K562 (cell line): Measurements from ENCODE around the gene TMEM164. TPM values are rescaled to one million over a fixed set of nuclear protein-coding genes. Genes with fewer than 3 reads are reported as not detected.

Source experiments
- ATAC-seq: fragments of 200-7000 bp; cut with Tn5 transposase; 3 replicates; pipeline ENCODE4 v1.9.1; 2020; ENCODE audit warnings: moderate library complexity
- BruUV-seq: library from RNA; stranded (reverse); fragments of 400-500 nt; replicated peaks from 2 replicates; lab custom pipeline; 2021; lab: Mats Ljungman, UMichigan
- CTCF ChIA-PET: fragments of 300-600 bp; formaldehyde crosslinking; extraction: SDS; loops from one replicate; lab custom pipeline; 2021; ENCODE audit warnings: low intra/inter-chr PET ratio; lab: Yijun Ruan, JAX
- POLR2A ChIA-PET: fragments of 300-600, 350-650 bp; sonication (Branson Sonifier 250); formaldehyde crosslinking; extraction: SDS; loops from one replicate; lab custom pipeline; 2021; ENCODE audit warnings: antibody characterized with exemption, inconsistent platforms; lab: Yijun Ruan, JAX
- DNase-seq, 4 experiments: peaks; one replicate each; pipeline versions ENCODE4 v3.0.0 to v3.0.0-alpha.2; 2011 to 2018; ENCODE audit warnings: low spot score in 3 of 4, mixed read lengths in 3 of 4; ENCODE audit errors: extremely low read depth in 1 of 4
- FAIRE-seq: peaks from 2 replicates; lab custom pipeline; 2011; peaks lifted over from hg19 to GRCh38; lab: Jason Lieb, UNC
- H2AFZ ChIP-seq: 2 replicates; pipeline ENCODE4 v1.6.0; 2011; ENCODE audit warnings: low read depth, low read length, control low read depth, inconsistent platforms
- H3K27ac ChIP-seq: fragments of 200-600 bp; 3 replicates; pipeline ENCODE4 v1.8.0; 2011; ENCODE audit warnings: low read depth, mild to moderate bottlenecking, control low read depth, inconsistent platforms, low read length, moderate library complexity, mixed read lengths; ENCODE audit errors: extremely low read depth
- H3K27me3 ChIP-seq, 2 experiments: fragments of 300-600 bp in 1 of 2; 2 replicates in 1 of 2; 3 replicates in 1 of 2; pipeline versions ENCODE4 v1.6.0 to v1.8.0; 2011; ENCODE audit warnings: inconsistent platforms in 2 of 2, low read length in 2 of 2, mild to moderate bottlenecking in 1 of 2, mixed read lengths in 1 of 2, moderate library complexity in 1 of 2; ENCODE audit not compliant: control insufficient read depth in 2 of 2, insufficient read depth in 2 of 2
- H3K36me3 ChIP-seq: fragments of 300-600 bp; 3 replicates; pipeline ENCODE4 v1.8.0; 2011; ENCODE audit warnings: mild to moderate bottlenecking, low read length, inconsistent platforms; ENCODE audit not compliant: control insufficient read depth, insufficient read depth
- H3K4me1 ChIP-seq, 2 experiments: fragments of 200-600 bp in 1 of 2; replicated peaks in 1 of 2; 2 replicates in 1 of 2; 3 replicates in 1 of 2; pipeline versions ENCODE4 v1.5.1 to v1.8.0; 2011; ENCODE audit warnings: inconsistent platforms in 2 of 2, low read length in 2 of 2, mild to moderate bottlenecking in 1 of 2, mixed read lengths in 1 of 2, moderate library complexity in 1 of 2; ENCODE audit not compliant: control insufficient read depth in 2 of 2, insufficient read depth in 2 of 2
- H3K4me2 ChIP-seq: 2 replicates; pipeline ENCODE4 v1.6.1; 2011; ENCODE audit warnings: low read length, control low read depth, inconsistent platforms, mixed read lengths; ENCODE audit not compliant: insufficient read depth
- H3K4me3 ChIP-seq: fragments of 200-600 bp; sonication (generic), shearing (Covaris generic); 2 replicates; pipeline ENCODE4 v1.5.1; 2016; ENCODE audit warnings: control low read depth, inconsistent platforms
- H3K79me2 ChIP-seq: fragments of 200-600 bp; 3 replicates; pipeline ENCODE4 v1.8.0; 2011; ENCODE audit warnings: low read length, inconsistent platforms; ENCODE audit not compliant: control insufficient read depth, insufficient read depth
- H3K9ac ChIP-seq, 2 experiments: 2 replicates each; pipeline versions ENCODE4 v1.6.0 to v1.6.1; 2011; ENCODE audit warnings: low read depth in 2 of 2, low read length in 2 of 2, control low read depth in 1 of 2, inconsistent platforms in 1 of 2, mild to moderate bottlenecking in 1 of 2, mixed read lengths in 1 of 2; ENCODE audit not compliant: insufficient read depth in 1 of 2
- H3K9me1 ChIP-seq: one replicate; pipeline ENCODE4 v1.6.0; 2011; ENCODE audit warnings: inconsistent platforms, mild to moderate bottlenecking, low read length, moderate library complexity; ENCODE audit not compliant: control insufficient read depth, insufficient read depth
- H3K9me3 ChIP-seq: replicated peaks from 2 replicates; pipeline ENCODE4 v1.5.1; 2011; ENCODE audit warnings: low read depth, low read length, inconsistent platforms; ENCODE audit not compliant: control insufficient read depth, insufficient read depth
- H4K20me1 ChIP-seq: replicated peaks from 2 replicates; pipeline ENCODE4 v1.6.1; 2011; ENCODE audit warnings: low read length, inconsistent platforms, mixed read lengths; ENCODE audit not compliant: control insufficient read depth, insufficient read depth
- BRF1 ChIP-seq: IDR thresholded peaks from 3 replicates; pipeline ENCODE4 v1.6.1; 2011; ENCODE audit warnings: borderline replicate concordance, mild to moderate bottlenecking; ENCODE audit not compliant: insufficient read length; ENCODE audit errors: extremely low read depth
- CBFA2T2 ChIP-seq: fragments of 450-650 bp; conservative IDR thresholded peaks from 2 replicates; pipeline ENCODE4 v1.6.1; 2017; ENCODE audit warnings: mild to moderate bottlenecking
- CHAMP1 ChIP-seq: fragments of 450-650 bp; IDR thresholded peaks from 2 replicates; pipeline ENCODE4 v1.6.1; 2016; ENCODE audit warnings: mild to moderate bottlenecking
- CREB1 ChIP-seq, 2 experiments: sonication (generic) in 1 of 2; formaldehyde crosslinking in 1 of 2; IDR thresholded peaks; 2 replicates each; pipeline versions ENCODE4 v1.6.1 to v1.8.0; 2012 to 2022; ENCODE audit warnings: inconsistent platforms in 1 of 2, mild to moderate bottlenecking in 1 of 2, missing genetic modification reagents in 1 of 2, moderate library complexity in 1 of 2
- FOXO4 ChIP-seq: fragments of 450-650 bp; formaldehyde crosslinking; IDR thresholded peaks from 2 replicates; pipeline ENCODE4 v1.4.0; 2020; ENCODE audit warnings: mild to moderate bottlenecking, moderate library complexity
- HDAC6 ChIP-seq: IDR thresholded peaks from 2 replicates; pipeline ENCODE4 v1.6.1; 2012; ENCODE audit warnings: low read depth, mild to moderate bottlenecking, control low read depth, inconsistent platforms, low read length, moderate library complexity
- HNRNPH1 ChIP-seq: fragments of 200-400 bp; formaldehyde crosslinking; optimal IDR thresholded peaks from 2 replicates; pipeline ENCODE3; 2017; ENCODE audit warnings: low read depth, mild to moderate bottlenecking, low read length, moderate library complexity
- KLF10 ChIP-seq: fragments of 250-450 bp; sonication (Bioruptor Pico); IDR thresholded peaks from 2 replicates; pipeline ENCODE4 v1.6.1; 2021; ENCODE audit warnings: matching md5 sums
- MEF2D ChIP-seq: conservative IDR thresholded peaks from 2 replicates; pipeline ENCODE4 v1.6.1; 2016; ENCODE audit warnings: low read depth, missing genetic modification characterization, missing compliant biosample characterization
- RBM15 ChIP-seq: fragments of 200-400 bp; formaldehyde crosslinking; IDR thresholded peaks from 2 replicates; pipeline ENCODE4 v1.6.1; 2018; ENCODE audit warnings: mild to moderate bottlenecking, low read length, moderate library complexity; ENCODE audit not compliant: insufficient read depth
- ZNF512 ChIP-seq: IDR thresholded peaks from 2 replicates; pipeline ENCODE4 v1.6.1; 2016; ENCODE audit warnings: missing genetic modification characterization, missing compliant biosample characterization
- ZNF561 ChIP-seq: fragments of 450-650 bp; formaldehyde crosslinking; conservative IDR thresholded peaks from 2 replicates; pipeline ENCODE4 v1.4.0; 2020; ENCODE audit warnings: mild to moderate bottlenecking, moderate library complexity
- in situ Hi-C: fragments of 300-500 bp; cut with MboI; formaldehyde crosslinking; loops from 4 replicates; pipeline ENCODE4 v1.15.0; 2018; ENCODE audit warnings: inconsistent platforms, mixed read lengths
- intact Hi-C: fragments of 100-400 bp; cut with micrococcal nuclease; formaldehyde crosslinking; loops from 2 replicates; pipeline ENCODE4 v1.14.2; 2022
- polyA plus RNA-seq, 8 experiments: library from polyadenylated mRNA; depleted of rRNA in 4 of 8; stranded (reverse) in 5 of 8; unstranded in 3 of 8; fragments of >200 nt; fragmentation: Nextera tagmentation in 2 of 8; fragmentation: Illumina TruSeq in 1 of 8; extraction: Ambion mirVana in 2 of 8; extraction: Trizol in 1 of 8; gene quantifications; 2 replicates each; pipeline versions ENCODE4 v1.2.1 to v1.2.3, GENCODE V29; 2011 to 2014; ENCODE audit warnings: inconsistent platforms in 1 of 8, missing spikeins in 1 of 8
- total RNA-seq, 7 experiments: library from RNA; depleted of rRNA in 6 of 7; stranded (reverse); fragments of >200 nt in 6 of 7; fragmentation: Illumina TruSeq in 2 of 7; extraction: Trizol in 2 of 7; gene quantifications; 2 replicates each; pipeline versions ENCODE4 v1.2.1 to v1.2.3, GENCODE V29; 2011 to 2021; ENCODE audit warnings: low replicate concordance in 1 of 7
- TF ChIP-seq, protein P1 (sequence below): sonication (generic); IDR thresholded peaks from 2 replicates; pipeline ENCODE4 v1.6.1; 2016
- TF ChIP-seq, protein P2 (sequence below): fragments of 450-650 bp; formaldehyde crosslinking; IDR thresholded peaks from 2 replicates; pipeline ENCODE4 v1.4.0; 2020; ENCODE audit warnings: mild to moderate bottlenecking, mixed read lengths

Gene TMEM164
- total and polyA plus RNA-seq, 9 of the 15 experiments (the other 6 are each of a cell fraction or from before 2014, with no cell fraction given): 2.4 to 57.3 (median 23.1) TPM

DNA sequence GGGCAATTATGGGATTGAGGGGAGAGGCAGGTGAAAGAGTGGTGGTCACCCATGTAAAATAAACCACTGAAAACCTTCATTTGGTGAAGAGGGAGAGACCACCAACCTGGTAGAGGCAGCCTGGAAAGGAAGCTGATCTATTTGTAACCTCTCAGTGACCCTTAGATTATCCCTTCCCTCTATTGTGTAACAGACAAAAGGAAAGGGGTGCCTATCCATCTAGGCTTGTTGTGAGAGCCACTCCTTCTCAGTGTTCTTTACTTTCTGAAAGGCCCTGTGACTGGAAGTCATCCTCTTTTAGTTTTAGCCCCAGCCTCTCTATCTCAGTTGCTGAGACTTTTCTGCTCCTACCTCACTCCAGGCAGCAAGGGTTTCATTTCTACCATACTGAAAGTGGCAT, 142.4 kb downstream of the TMEM164 start:
- H3K9me1 ChIP-seq: peaks cover 3% of the 10 kb centered on the region
- intact Hi-C loops: loop anchor here (5.0 to 10.0 kb wide), 2 partner anchors 98 to 431 kb away; no protein-coding TSS in a partner anchor
- in situ Hi-C loops: loop anchor here (5.0 to 10.0 kb wide), 2 partner anchors 241 to 418 kb away; no protein-coding TSS in a partner anchor
- TF ChIP-seq CHAMP1 (no peak), MEF2D (tag) (no peak), RBM15 (no peak), KLF10 (CRISPR knock-in tag) (no peak), CREB1 (IDR thresholded peaks at IDR 0.05) (no peak), CREB1 (CRISPR knock-in tag; IDR thresholded peaks at IDR 0.05) (no peak), ZNF512 (no peak), BRF1 (no peak), FOXO4 (CRISPR knock-in tag) (no peak), ZNF561 (CRISPR knock-in tag) (no peak), HDAC6 (no peak), CBFA2T2 (no peak), HNRNPH1 (no peak)
- TF ChIP-seq, protein P1, sequence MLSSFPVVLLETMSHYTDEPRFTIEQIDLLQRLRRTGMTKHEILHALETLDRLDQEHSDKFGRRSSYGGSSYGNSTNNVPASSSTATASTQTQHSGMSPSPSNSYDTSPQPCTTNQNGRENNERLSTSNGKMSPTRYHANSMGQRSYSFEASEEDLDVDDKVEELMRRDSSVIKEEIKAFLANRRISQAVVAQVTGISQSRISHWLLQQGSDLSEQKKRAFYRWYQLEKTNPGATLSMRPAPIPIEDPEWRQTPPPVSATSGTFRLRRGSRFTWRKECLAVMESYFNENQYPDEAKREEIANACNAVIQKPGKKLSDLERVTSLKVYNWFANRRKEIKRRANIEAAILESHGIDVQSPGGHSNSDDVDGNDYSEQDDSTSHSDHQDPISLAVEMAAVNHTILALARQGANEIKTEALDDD: no peak
- TF ChIP-seq, protein P2, sequence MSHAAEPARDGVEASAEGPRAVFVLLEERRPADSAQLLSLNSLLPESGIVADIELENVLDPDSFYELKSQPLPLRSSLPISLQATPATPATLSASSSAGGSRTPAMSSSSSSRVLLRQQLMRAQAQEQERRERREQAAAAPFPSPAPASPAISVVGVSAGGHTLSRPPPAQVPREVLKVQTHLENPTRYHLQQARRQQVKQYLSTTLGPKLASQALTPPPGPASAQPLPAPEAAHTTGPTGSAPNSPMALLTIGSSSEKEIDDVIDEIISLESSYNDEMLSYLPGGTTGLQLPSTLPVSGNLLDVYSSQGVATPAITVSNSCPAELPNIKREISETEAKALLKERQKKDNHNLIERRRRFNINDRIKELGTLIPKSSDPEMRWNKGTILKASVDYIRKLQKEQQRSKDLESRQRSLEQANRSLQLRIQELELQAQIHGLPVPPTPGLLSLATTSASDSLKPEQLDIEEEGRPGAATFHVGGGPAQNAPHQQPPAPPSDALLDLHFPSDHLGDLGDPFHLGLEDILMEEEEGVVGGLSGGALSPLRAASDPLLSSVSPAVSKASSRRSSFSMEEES (CRISPR knock-in tag): no peak
- ATAC-seq: no peak
- peaks cover 7 to 11% of the 10 kb centered on the region in 2 experiments; a peak in 4 of 5 replicates for H3K4me1 ChIP-seq
- no peaks in the 10 kb centered on the region for H3K9me3 ChIP-seq
- H3K9ac ChIP-seq: no peak overlapping the region
- H3K79me2 ChIP-seq: no peaks in the 10 kb centered on the region
- FAIRE-seq: no peak
- no peak overlapping the region for H3K27ac ChIP-seq
- H3K27me3 ChIP-seq: no peaks in the 10 kb centered on the region
- H3K36me3 ChIP-seq: peaks cover 40% of the 10 kb centered on the region
- DNase-seq: no peak
- no peaks in the 10 kb centered on the region for H4K20me1 ChIP-seq
- no peak overlapping the region for H3K4me2 ChIP-seq
- no peak overlapping the region for H2AFZ ChIP-seq
- no peak overlapping the region for H3K4me3 ChIP-seq
- BruUV-seq: no TSS peak
- POLR2A ChIA-PET: no interaction called here
- CTCF ChIA-PET: interaction anchor here (1.8 to 2.2 kb wide), 2 partner anchors 234 to 268 kb away, joined by 9 to 10 read pairs; no protein-coding TSS in a partner anchor
